ENCODE results near the gene ARCN1. TPM values are rescaled to one million over a fixed set of nuclear protein-coding genes. Genes with fewer than 3 reads are reported as not detected.

The ARCN1 gene
- total RNA-seq, 1 donor from 2014 or later: 201 TPM

DNA sequence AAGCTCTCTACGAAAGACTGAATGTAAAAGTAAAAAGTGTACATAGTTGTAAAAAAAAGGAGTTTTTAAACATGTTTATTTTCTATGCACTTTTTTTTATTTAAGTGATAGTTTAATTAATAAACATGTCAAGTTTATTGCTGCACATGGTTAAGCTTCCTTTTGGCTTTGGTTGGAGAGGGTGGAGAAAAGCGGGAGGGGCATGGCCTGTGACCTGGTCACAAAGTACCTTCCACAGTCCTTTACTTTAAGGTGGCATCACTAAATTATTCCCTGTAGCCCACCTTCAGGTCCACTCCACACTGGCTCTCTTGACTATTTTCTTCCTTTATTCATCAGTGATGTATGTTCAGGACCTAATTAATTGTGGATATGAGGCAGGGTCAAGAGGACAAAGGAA, 45.5 kb upstream of the ARCN1 start:
- peaks cover 17% of the 10 kb centered on the region for H3K4me1 Mint-ChIP-seq (ENCODE audit: unreplicated experiment)
- no peaks in the 10 kb centered on the region for H3K9me3 Mint-ChIP-seq (ENCODE audit: unreplicated experiment)
- no peaks in the 10 kb centered on the region for H3K27me3 Mint-ChIP-seq (ENCODE audit: unreplicated experiment)
- H3K27ac Mint-ChIP-seq (ENCODE audit: unreplicated experiment): no peak overlapping the region
- no peak overlapping the region for H3K4me3 Mint-ChIP-seq (ENCODE audit: unreplicated experiment)
- DNase-seq (ENCODE audit: extremely low spot score, unreplicated experiment): no peak
- TF ChIP-seq, protein P1, sequence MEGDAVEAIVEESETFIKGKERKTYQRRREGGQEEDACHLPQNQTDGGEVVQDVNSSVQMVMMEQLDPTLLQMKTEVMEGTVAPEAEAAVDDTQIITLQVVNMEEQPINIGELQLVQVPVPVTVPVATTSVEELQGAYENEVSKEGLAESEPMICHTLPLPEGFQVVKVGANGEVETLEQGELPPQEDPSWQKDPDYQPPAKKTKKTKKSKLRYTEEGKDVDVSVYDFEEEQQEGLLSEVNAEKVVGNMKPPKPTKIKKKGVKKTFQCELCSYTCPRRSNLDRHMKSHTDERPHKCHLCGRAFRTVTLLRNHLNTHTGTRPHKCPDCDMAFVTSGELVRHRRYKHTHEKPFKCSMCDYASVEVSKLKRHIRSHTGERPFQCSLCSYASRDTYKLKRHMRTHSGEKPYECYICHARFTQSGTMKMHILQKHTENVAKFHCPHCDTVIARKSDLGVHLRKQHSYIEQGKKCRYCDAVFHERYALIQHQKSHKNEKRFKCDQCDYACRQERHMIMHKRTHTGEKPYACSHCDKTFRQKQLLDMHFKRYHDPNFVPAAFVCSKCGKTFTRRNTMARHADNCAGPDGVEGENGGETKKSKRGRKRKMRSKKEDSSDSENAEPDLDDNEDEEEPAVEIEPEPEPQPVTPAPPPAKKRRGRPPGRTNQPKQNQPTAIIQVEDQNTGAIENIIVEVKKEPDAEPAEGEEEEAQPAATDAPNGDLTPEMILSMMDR (IDR thresholded peaks at IDR 0.05): no peak
- H3K36me3 Mint-ChIP-seq (ENCODE audit: unreplicated experiment): peaks cover 24% of the 10 kb centered on the region

DNA sequence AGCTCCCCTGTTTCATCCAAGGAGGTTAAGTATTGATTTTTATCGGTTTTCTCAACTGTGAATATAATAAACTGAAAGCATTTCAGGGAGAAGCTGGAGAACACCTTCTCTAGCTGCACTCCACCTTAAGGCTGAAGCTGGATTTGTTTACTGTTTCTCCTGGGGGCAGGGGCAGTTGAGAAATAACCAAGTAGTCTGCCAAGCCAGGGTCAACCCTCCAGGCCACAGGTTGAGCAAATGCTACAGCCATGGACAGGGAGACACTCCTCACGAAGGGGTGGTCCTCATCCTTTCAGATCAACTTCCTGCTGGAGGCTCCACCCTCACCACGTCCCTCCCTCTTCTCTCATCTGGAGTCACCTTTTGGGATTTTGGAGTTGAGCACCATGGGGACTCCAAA, 45.1 kb upstream of the ARCN1 start, which contains the start of gene TTC36:
Gene TTC36 (plus strand): TSS at position 366 of the 400 bp plus-strand sequence. CDS start 21 bp downstream, at position 387.
- no peaks in the 10 kb centered on the region for H3K27me3 Mint-ChIP-seq (ENCODE audit: unreplicated experiment)
- H3K4me1 Mint-ChIP-seq (ENCODE audit: unreplicated experiment): peaks cover 20% of the 10 kb centered on the region
- H3K4me3 Mint-ChIP-seq (ENCODE audit: unreplicated experiment): no peak within 1 kb of the TSS
- no peaks in the 10 kb centered on the region for H3K9me3 Mint-ChIP-seq (ENCODE audit: unreplicated experiment)
- peaks cover 20% of the 10 kb centered on the region for H3K36me3 Mint-ChIP-seq (ENCODE audit: unreplicated experiment)
- no peak for DNase-seq (ENCODE audit: extremely low spot score, unreplicated experiment)
- no peak within 1 kb of the TSS for H3K27ac Mint-ChIP-seq (ENCODE audit: unreplicated experiment)
- TF ChIP-seq, protein P1 (IDR thresholded peaks at IDR 0.05): no peak

DNA sequence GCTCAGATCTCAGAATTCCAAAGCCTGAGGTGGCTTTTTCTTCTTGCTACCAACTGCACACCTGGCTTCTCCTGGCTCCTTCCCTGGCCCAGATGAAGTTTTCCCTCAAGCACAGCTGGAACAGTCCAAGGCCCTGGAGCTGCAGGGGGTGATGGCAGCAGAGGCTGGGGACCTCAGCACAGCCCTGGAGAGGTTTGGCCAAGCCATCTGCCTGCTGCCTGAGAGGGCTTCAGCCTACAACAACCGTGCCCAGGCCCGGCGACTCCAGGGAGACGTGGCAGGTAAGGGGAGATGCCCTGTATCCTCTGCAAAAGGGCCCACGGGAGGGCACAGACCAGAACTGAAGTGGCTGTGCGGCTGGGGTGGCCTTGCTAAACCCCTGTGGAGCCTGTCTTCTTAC, 43.7 kb upstream of the ARCN1 start:
- Mint-ChIP-seq H3K27ac (ENCODE audit: unreplicated experiment) (no peak overlapping the region), H3K4me3 (ENCODE audit: unreplicated experiment) (no peak overlapping the region), H3K9me3 (ENCODE audit: unreplicated experiment) (no peaks in the 10 kb centered on the region)

DNA sequence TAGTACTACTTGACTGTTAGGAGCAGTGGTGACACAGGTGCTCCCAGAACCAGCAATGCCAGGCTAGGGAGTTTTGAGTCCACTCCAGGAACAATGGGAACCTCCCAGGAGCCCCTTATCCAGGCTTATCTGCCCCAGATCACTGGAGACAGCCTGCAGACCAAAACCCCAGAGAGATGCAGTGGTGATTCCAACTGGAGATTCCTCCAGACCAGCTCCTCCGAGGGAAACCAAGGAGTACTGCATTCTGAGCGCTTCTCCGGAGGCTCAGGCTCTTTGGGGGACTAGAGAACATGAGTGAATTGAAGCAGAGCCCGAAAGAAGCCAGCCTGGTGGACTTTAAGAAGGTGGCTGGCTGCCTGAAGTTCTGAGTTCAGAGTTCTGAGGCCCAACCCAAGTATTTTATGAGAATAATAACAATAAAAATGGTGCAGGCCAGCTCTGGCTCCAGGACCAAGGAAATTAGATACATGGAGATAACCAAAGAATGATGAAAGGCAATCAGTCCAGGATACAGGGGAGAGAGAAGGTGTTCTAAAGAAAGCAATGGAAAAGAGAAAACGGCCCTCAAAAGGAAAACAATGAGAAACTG, 42.5 kb upstream of the ARCN1 start:
- Mint-ChIP-seq H3K9me3 (ENCODE audit: unreplicated experiment) (no peaks in the 10 kb centered on the region), H3K4me1 (ENCODE audit: unreplicated experiment) (peaks cover 22% of the 10 kb centered on the region), H3K4me3 (ENCODE audit: unreplicated experiment) (peak overlapping the region; percentile 90), H3K27me3 (ENCODE audit: unreplicated experiment) (no peaks in the 10 kb centered on the region), H3K36me3 (ENCODE audit: unreplicated experiment) (peaks cover 8% of the 10 kb centered on the region), H3K27ac (ENCODE audit: unreplicated experiment) (no peak overlapping the region)
- DNase-seq (ENCODE audit: extremely low spot score, unreplicated experiment): no peak
- TF ChIP-seq, protein P1 (IDR thresholded peaks at IDR 0.05): no peak

More for the DNA sequence above, 43.7 kb upstream of the ARCN1 start:
- Mint-ChIP-seq H3K36me3 (ENCODE audit: unreplicated experiment) (peaks cover 16% of the 10 kb centered on the region), H3K4me1 (ENCODE audit: unreplicated experiment) (peaks cover 22% of the 10 kb centered on the region), H3K27me3 (ENCODE audit: unreplicated experiment) (no peaks in the 10 kb centered on the region)
- DNase-seq (ENCODE audit: extremely low spot score, unreplicated experiment): no peak
- TF ChIP-seq, protein P1 (IDR thresholded peaks at IDR 0.05): no peak

DNA sequence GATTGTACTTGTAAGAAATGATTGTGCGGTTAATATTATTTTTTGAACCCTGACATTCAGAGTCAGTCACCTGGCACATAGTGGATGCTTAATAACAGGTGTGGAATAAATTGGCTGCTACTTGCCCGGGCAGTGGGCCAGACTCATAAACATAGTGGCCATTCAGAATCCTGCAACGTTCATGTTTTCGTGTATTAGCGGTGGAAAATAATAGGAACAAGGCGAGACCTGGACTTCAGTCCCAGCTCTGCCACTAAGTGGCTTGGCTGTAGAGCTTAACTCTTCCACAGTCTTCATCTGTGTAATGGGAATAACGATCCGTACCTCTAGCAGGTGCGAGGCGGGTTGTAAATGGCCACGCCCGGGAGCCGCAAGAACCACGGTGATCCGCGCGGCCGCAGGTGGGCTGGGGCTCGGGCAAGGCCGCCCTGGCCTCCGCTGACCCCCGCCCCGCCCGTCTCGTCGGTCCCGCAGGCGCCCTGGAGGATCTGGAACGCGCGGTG, 42.0 kb upstream of the ARCN1 start:
- H3K27me3 Mint-ChIP-seq (ENCODE audit: unreplicated experiment): no peaks in the 10 kb centered on the region
- H3K27ac Mint-ChIP-seq (ENCODE audit: unreplicated experiment): peak overlapping the region; percentile 32
- H3K4me1 Mint-ChIP-seq (ENCODE audit: unreplicated experiment): peaks cover 22% of the 10 kb centered on the region
- H3K4me3 Mint-ChIP-seq (ENCODE audit: unreplicated experiment): peak overlapping the region; percentile 90
- no peaks in the 10 kb centered on the region for H3K9me3 Mint-ChIP-seq (ENCODE audit: unreplicated experiment)
- peaks cover 8% of the 10 kb centered on the region for H3K36me3 Mint-ChIP-seq (ENCODE audit: unreplicated experiment)
- TF ChIP-seq, protein P1 (IDR thresholded peaks at IDR 0.05): no peak
- no peak for DNase-seq (ENCODE audit: extremely low spot score, unreplicated experiment)
